K562 (cell line): ENCODE results near the gene SPOCD1.
"Not testable (repeated sequence)": the region's sequence is repeated elsewhere in the genome, so short reads cannot be mapped to it uniquely, and the experiment has no call there.

Source experiments
- NCOA1 ChIP-seq: fragments of 450-650 bp; IDR thresholded peaks from 2 replicates; pipeline ENCODE4 v1.6.1; 2016; ENCODE audit warnings: low read depth
- PHB2 ChIP-seq: fragments of 450-650 bp; IDR thresholded peaks from 2 replicates; pipeline ENCODE4 v1.6.1; 2017; ENCODE audit warnings: low read depth
- PHF20 ChIP-seq: fragments of 450-650 bp; IDR thresholded peaks from 2 replicates; pipeline ENCODE4 v1.6.1; 2018; ENCODE audit not compliant: partially characterized antibody
- TF ChIP-seq, protein P1 (sequence below): IDR thresholded peaks from 3 replicates; pipeline ENCODE4 v1.6.1; 2011; ENCODE audit warnings: borderline replicate concordance, mild to moderate bottlenecking, moderate library complexity; ENCODE audit not compliant: insufficient read length; ENCODE audit errors: extremely low read depth
- TF ChIP-seq, protein P2 (sequence below), 3 experiments: IDR thresholded peaks in 2 of 3; conservative IDR thresholded peaks in 1 of 3; 2 replicates each; pipeline ENCODE4 v1.5.1; 2011 to 2012; ENCODE audit warnings: low read length in 3 of 3, mild to moderate bottlenecking in 3 of 3, control low read depth in 2 of 3, improper control_type of control experiment in 1 of 3, inconsistent platforms in 1 of 3, low read depth in 1 of 3, mixed read lengths in 1 of 3, moderate library complexity in 1 of 3; ENCODE audit not compliant: insufficient read depth in 2 of 3
- TF ChIP-seq, protein P3 (sequence below): fragments of 450-650 bp; formaldehyde crosslinking; conservative IDR thresholded peaks from 2 replicates; pipeline ENCODE4 v1.4.0; 2022; ENCODE audit warnings: mild to moderate bottlenecking, missing genetic modification characterization
- TF ChIP-seq, protein P4 (sequence below): IDR thresholded peaks from 2 replicates; pipeline ENCODE4 v1.6.1; 2012; ENCODE audit warnings: low read depth, low read length, improper control_type of control experiment, borderline replicate concordance
- TF ChIP-seq, protein P5 (sequence below): fragments of 450-650 bp; IDR thresholded peaks from 2 replicates; pipeline ENCODE4 v1.6.1; 2016; ENCODE audit warnings: low read depth

DNA sequence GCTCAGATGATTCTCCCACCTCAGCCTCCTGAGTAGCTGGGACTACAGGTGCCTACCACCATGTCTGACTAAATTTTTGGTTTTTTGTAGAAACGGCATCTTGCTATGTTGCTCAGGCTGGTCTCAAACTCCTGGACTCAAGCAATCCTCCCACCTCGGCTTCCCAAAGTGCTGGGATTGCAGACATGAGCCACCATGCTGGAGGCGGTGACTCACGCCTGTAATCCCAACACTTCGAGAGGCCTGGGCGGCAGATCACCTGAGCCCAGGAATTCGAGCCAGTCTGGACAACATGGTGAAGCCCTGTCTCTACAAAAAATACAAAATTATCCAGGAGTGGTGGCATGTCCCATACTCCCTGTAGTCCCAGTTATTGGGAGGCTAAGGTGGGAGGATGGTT lies 4.4 kb upstream of the SPOCD1 start:
- TF ChIP-seq, protein P1, sequence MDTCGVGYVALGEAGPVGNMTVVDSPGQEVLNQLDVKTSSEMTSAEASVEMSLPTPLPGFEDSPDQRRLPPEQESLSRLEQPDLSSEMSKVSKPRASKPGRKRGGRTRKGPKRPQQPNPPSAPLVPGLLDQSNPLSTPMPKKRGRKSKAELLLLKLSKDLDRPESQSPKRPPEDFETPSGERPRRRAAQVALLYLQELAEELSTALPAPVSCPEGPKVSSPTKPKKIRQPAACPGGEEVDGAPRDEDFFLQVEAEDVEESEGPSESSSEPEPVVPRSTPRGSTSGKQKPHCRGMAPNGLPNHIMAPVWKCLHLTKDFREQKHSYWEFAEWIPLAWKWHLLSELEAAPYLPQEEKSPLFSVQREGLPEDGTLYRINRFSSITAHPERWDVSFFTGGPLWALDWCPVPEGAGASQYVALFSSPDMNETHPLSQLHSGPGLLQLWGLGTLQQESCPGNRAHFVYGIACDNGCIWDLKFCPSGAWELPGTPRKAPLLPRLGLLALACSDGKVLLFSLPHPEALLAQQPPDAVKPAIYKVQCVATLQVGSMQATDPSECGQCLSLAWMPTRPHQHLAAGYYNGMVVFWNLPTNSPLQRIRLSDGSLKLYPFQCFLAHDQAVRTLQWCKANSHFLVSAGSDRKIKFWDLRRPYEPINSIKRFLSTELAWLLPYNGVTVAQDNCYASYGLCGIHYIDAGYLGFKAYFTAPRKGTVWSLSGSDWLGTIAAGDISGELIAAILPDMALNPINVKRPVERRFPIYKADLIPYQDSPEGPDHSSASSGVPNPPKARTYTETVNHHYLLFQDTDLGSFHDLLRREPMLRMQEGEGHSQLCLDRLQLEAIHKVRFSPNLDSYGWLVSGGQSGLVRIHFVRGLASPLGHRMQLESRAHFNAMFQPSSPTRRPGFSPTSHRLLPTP, result not testable (repeated sequence)
- TF ChIP-seq NCOA1, PHF20, PHB2: not testable (repeated sequence)
- TF ChIP-seq, protein P2, sequence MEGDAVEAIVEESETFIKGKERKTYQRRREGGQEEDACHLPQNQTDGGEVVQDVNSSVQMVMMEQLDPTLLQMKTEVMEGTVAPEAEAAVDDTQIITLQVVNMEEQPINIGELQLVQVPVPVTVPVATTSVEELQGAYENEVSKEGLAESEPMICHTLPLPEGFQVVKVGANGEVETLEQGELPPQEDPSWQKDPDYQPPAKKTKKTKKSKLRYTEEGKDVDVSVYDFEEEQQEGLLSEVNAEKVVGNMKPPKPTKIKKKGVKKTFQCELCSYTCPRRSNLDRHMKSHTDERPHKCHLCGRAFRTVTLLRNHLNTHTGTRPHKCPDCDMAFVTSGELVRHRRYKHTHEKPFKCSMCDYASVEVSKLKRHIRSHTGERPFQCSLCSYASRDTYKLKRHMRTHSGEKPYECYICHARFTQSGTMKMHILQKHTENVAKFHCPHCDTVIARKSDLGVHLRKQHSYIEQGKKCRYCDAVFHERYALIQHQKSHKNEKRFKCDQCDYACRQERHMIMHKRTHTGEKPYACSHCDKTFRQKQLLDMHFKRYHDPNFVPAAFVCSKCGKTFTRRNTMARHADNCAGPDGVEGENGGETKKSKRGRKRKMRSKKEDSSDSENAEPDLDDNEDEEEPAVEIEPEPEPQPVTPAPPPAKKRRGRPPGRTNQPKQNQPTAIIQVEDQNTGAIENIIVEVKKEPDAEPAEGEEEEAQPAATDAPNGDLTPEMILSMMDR (IDR thresholded peaks at IDR 0.05 in 2 of 3, conservative IDR thresholded peaks at IDR 0.05 in 1 of 3; ENCODE audit: insufficient read depth in 2 of 3, low read depth in 1 of 3, low read length in 3 of 3), result not testable (repeated sequence)
- TF ChIP-seq, protein P3, sequence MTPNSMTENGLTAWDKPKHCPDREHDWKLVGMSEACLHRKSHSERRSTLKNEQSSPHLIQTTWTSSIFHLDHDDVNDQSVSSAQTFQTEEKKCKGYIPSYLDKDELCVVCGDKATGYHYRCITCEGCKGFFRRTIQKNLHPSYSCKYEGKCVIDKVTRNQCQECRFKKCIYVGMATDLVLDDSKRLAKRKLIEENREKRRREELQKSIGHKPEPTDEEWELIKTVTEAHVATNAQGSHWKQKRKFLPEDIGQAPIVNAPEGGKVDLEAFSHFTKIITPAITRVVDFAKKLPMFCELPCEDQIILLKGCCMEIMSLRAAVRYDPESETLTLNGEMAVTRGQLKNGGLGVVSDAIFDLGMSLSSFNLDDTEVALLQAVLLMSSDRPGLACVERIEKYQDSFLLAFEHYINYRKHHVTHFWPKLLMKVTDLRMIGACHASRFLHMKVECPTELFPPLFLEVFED (CRISPR knock-in tag), result not testable (repeated sequence)
- TF ChIP-seq, protein P4, sequence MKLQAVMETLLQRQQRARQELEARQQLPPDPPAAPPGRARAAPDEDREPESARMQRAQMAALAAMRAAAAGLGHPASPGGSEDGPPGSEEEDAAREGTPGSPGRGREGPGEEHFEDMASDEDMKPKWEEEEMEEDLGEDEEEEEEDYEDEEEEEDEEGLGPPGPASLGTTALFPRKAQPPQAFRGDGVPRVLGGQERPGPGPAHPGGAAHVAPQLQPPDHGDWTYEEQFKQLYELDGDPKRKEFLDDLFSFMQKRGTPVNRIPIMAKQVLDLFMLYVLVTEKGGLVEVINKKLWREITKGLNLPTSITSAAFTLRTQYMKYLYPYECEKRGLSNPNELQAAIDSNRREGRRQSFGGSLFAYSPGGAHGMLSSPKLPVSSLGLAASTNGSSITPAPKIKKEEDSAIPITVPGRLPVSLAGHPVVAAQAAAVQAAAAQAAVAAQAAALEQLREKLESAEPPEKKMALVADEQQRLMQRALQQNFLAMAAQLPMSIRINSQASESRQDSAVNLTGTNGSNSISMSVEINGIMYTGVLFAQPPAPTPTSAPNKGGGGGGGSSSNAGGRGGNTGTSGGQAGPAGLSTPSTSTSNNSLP, result not testable (repeated sequence)
- TF ChIP-seq, protein P5, sequence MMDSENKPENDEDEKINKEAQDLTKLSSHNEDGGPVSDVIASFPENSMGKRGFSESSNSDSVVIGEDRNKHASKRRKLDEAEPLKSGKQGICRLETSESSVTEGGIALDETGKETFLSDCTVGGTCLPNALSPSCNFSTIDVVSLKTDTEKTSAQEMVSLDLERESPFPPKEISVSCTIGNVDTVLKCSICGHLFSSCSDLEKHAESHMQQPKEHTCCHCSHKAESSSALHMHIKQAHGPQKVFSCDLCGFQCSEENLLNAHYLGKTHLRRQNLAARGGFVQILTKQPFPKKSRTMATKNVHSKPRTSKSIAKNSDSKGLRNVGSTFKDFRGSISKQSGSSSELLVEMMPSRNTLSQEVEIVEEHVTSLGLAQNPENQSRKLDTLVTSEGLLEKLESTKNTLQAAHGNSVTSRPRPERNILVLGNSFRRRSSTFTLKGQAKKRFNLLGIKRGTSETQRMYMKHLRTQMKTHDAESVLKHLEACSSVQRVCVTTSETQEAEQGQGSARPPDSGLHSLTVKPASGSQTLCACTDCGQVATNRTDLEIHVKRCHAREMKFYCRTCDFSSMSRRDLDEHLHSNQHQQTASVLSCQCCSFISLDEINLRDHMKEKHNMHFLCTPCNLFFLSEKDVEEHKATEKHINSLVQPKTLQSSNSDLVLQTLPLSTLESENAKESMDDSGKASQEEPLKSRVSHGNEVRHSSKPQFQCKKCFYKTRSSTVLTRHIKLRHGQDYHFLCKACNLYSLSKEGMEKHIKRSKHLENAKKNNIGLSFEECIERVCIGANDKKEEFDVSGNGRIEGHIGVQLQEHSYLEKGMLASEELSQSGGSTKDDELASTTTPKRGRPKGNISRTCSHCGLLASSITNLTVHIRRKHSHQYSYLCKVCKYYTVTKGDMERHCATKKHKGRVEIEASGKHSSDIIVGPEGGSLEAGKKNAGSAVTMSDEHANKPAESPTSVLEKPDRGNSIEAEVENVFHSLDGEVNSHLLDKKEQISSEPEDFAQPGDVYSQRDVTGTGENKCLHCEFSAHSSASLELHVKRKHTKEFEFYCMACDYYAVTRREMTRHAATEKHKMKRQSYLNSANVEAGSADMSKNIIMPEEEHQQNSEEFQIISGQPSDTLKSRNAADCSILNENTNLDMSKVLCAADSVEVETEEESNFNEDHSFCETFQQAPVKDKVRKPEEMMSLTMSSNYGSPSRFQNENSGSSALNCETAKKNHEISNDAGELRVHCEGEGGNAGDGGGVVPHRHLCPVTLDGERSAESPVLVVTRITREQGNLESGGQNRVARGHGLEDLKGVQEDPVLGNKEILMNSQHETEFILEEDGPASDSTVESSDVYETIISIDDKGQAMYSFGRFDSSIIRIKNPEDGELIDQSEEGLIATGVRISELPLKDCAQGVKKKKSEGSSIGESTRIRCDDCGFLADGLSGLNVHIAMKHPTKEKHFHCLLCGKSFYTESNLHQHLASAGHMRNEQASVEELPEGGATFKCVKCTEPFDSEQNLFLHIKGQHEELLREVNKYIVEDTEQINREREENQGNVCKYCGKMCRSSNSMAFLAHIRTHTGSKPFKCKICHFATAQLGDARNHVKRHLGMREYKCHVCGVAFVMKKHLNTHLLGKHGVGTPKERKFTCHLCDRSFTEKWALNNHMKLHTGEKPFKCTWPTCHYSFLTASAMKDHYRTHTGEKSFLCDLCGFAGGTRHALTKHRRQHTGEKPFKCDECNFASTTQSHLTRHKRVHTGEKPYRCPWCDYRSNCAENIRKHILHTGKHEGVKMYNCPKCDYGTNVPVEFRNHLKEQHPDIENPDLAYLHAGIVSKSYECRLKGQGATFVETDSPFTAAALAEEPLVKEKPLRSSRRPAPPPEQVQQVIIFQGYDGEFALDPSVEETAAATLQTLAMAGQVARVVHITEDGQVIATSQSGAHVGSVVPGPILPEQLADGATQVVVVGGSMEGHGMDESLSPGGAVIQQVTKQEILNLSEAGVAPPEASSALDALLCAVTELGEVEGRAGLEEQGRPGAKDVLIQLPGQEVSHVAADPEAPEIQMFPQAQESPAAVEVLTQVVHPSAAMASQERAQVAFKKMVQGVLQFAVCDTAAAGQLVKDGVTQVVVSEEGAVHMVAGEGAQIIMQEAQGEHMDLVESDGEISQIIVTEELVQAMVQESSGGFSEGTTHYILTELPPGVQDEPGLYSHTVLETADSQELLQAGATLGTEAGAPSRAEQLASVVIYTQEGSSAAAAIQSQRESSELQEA, result not testable (repeated sequence)
